Gastrocnemius medialis (tissue), 4 donors: ENCODE results near the gene BIRC6.
"Not testable (repeated sequence)": the region's sequence is repeated elsewhere in the genome, so short reads cannot be mapped to it uniquely, and the experiment has no call there.

Source experiments
- CTCF ChIP-seq, 5 experiments: fragments of 450-650 bp in 3 of 5; fragments of 200-600 bp in 2 of 5; sonication (generic) in 2 of 5; IDR thresholded peaks in 4 of 5; conservative IDR thresholded peaks in 1 of 5; 1 replicate in 4 of 5; 2 replicates in 1 of 5; pipeline ENCODE4 v1.5.1; 2016 to 2019; ENCODE audit warnings: antibody characterized with exemption in 5 of 5, mild to moderate bottlenecking in 3 of 5, moderate library complexity in 3 of 5
- POLR2A ChIP-seq, 2 donors: fragments of 450-650 bp; IDR thresholded peaks; one replicate each; pipeline ENCODE4 v1.6.1; 2017; ENCODE audit warnings: antibody characterized with exemption in 2 of 2, mild to moderate bottlenecking in 2 of 2, moderate library complexity in 2 of 2

GRCh38 chr2:32365679-32366078 is 8.9 kb downstream of the BIRC6 start:
- not testable (repeated sequence) for TF ChIP-seq CTCF (IDR thresholded peaks at IDR 0.05 in 4 of 5, conservative IDR thresholded peaks at IDR 0.05 in 1 of 5); POLR2A (IDR thresholded peaks at IDR 0.05)
